Endodermal cell (in vitro differentiated cells): ENCODE measurements around the gene TRNAU1AP. TPM values are rescaled to one million over a fixed set of nuclear protein-coding genes. Genes with fewer than 3 reads are reported as not detected.
A peak's percentile ranks its signal among the peaks of the same experiment; 100 is the strongest.
"Not testable (repeated sequence)": the region's sequence is repeated elsewhere in the genome, so short reads cannot be mapped to it uniquely, and the experiment has no call there.

Source experiments
- DNase-seq: peaks from one replicate; pipeline ENCODE4 v3.0.0-alpha.2; 2017
- H3K27ac ChIP-seq: 2 replicates; pipeline ENCODE4 v1.5.1; 2013; ENCODE audit warnings: mild to moderate bottlenecking, low read depth, low read length, moderate library complexity
- H3K27me3 ChIP-seq: 2 replicates; pipeline ENCODE4 v1.6.1; 2013; ENCODE audit warnings: mild to moderate bottlenecking, low read length, moderate library complexity; ENCODE audit not compliant: insufficient read depth, control insufficient read depth, poor library complexity, severe bottlenecking
- H3K36me3 ChIP-seq: 2 replicates; pipeline ENCODE4 v1.7.0; 2013; ENCODE audit warnings: mild to moderate bottlenecking, low read length, moderate library complexity; ENCODE audit not compliant: control insufficient read depth, insufficient read depth
- H3K4me1 ChIP-seq: one replicate; pipeline ENCODE4 v1.7.0; 2013; ENCODE audit warnings: low read length; ENCODE audit not compliant: control insufficient read depth, insufficient read depth
- H3K4me3 ChIP-seq: 2 replicates; pipeline ENCODE4 v1.5.1; 2013; ENCODE audit warnings: mild to moderate bottlenecking, low read length, moderate library complexity
- H3K9ac ChIP-seq: 2 replicates; pipeline ENCODE4 v1.6.1; 2013; ENCODE audit warnings: mild to moderate bottlenecking, low read length, moderate library complexity; ENCODE audit not compliant: poor library complexity, severe bottlenecking; ENCODE audit errors: extremely low read depth
- H3K9me3 ChIP-seq: 2 replicates; pipeline ENCODE4 v1.6.1; 2013; ENCODE audit warnings: mild to moderate bottlenecking, low read length, moderate library complexity; ENCODE audit not compliant: control insufficient read depth
- H3K27ac Mint-ChIP-seq: 2 replicates; pipeline ENCODE4 v1.8.0; 2020; ENCODE audit warnings: mixed read lengths
- H3K27me3 Mint-ChIP-seq: 2 replicates; pipeline ENCODE4 v1.8.0; 2021; ENCODE audit warnings: mild to moderate bottlenecking, mixed read lengths; ENCODE audit not compliant: insufficient read depth
- H3K36me3 Mint-ChIP-seq: 2 replicates; pipeline ENCODE4 v1.8.0; 2020; ENCODE audit warnings: low read depth, mixed read lengths
- H3K4me1 Mint-ChIP-seq: 2 replicates; pipeline ENCODE4 v1.8.0; 2020; ENCODE audit warnings: mixed read lengths
- H3K4me3 Mint-ChIP-seq: 2 replicates; pipeline ENCODE4 v1.8.0; 2020; ENCODE audit warnings: mild to moderate bottlenecking, moderate library complexity, mixed read lengths
- H3K9me3 Mint-ChIP-seq: 2 replicates; pipeline ENCODE4 v1.8.0; 2020; ENCODE audit warnings: mild to moderate bottlenecking, mixed read lengths
- CTCF ChIP-seq: fragments of 200-600 bp; sonication (generic); conservative IDR thresholded peaks from 2 replicates; pipeline ENCODE4 v1.5.0; 2021; ENCODE audit warnings: antibody characterized with exemption, mild to moderate bottlenecking
- whole genome bisulfite sequencing, 2 experiments: methylation state at CpG; one replicate each; pipeline versions ENCODE4 v1.1.5 to v1.1.7; 2013; ENCODE audit warnings: missing lambda C conversion rate in 2 of 2, mixed read lengths in 1 of 2; ENCODE audit not compliant: insufficient coverage in 1 of 2, insufficient read length in 1 of 2; 5-methylcytosine and 5-hydroxymethylcytosine counted together
- total RNA-seq, 2 donors: library from RNA; stranded (reverse); fragmentation: NEBNext Ultra II Directional in 1 of 2; extraction: Animal tissue kit (Norgen Biotek cat#: 25700) in 1 of 2; gene quantifications; 2 replicates in 1 of 2; 3 replicates in 1 of 2; pipeline ENCODE4 v1.2.1, GENCODE V29; 2021

Gene TRNAU1AP
- total RNA-seq, 2 donors from 2014 or later: 49.6 to 53.7 TPM

- Mint-ChIP-seq H3K36me3 (peaks cover 7% of the 10 kb centered on the region), H3K4me3 (no peak overlapping the region), H3K4me1 (peaks cover 5% of the 10 kb centered on the region), H3K27ac (no peak overlapping the region), H3K9me3 (no peaks in the 10 kb centered on the region), H3K27me3 (peaks cover 13% of the 10 kb centered on the region)
- Histone ChIP-seq H3K9ac (no peak overlapping the region), H3K9me3 (no peaks in the 10 kb centered on the region), H3K4me3 (no peak overlapping the region), H3K27me3 (peaks cover 11% of the 10 kb centered on the region), H3K27ac (no peak overlapping the region), H3K4me1 (no peaks in the 10 kb centered on the region), H3K36me3 (no peaks in the 10 kb centered on the region)
- no peak for TF ChIP-seq CTCF
- DNase-seq: no peak
- WGBS, 2 experiments: 86 to 92% methylated on average over 9 to 10 of the region's 10 CpGs
Observed at GRCh38 chr1:28595412-28596191, 42.7 kb downstream of the TRNAU1AP start.

GRCh38 chr1:28596276-28596675 is 43.4 kb downstream of the TRNAU1AP start:
- H3K27me3 Mint-ChIP-seq: peaks cover 13% of the 10 kb centered on the region
- H3K27me3 ChIP-seq: peaks cover 11% of the 10 kb centered on the region
- H3K36me3 Mint-ChIP-seq, DNase-seq, H3K27ac Mint-ChIP-seq, H3K4me3 Mint-ChIP-seq, H3K9me3 ChIP-seq, H3K36me3 ChIP-seq, H3K9ac ChIP-seq, H3K4me1 Mint-ChIP-seq, H3K9me3 Mint-ChIP-seq, H3K4me1 ChIP-seq, H3K4me3 ChIP-seq, H3K27ac ChIP-seq: not testable (repeated sequence)
- 93 to 96% methylated on average over 6 to 11 of the region's 11 CpGs for WGBS, 2 experiments

GRCh38 chr1:28601696-28602095 is 48.8 kb downstream of the TRNAU1AP start:
- Mint-ChIP-seq H3K4me1 (no peaks in the 10 kb centered on the region), H3K9me3 (no peaks in the 10 kb centered on the region), H3K27me3 (no peaks in the 10 kb centered on the region), H3K4me3 (no peak overlapping the region), H3K27ac (peak overlapping the region; percentile 81), H3K36me3 (peaks cover 29% of the 10 kb centered on the region)
- WGBS, 2 experiments: 81 to 86% methylated on average over 3 of the region's 3 CpGs
- no peak for DNase-seq
- Histone ChIP-seq H3K4me1 (no peaks in the 10 kb centered on the region), H3K36me3 (peaks cover 26% of the 10 kb centered on the region), H3K27me3 (no peaks in the 10 kb centered on the region), H3K4me3 (no peak overlapping the region), H3K9me3 (no peaks in the 10 kb centered on the region), H3K27ac (no peak overlapping the region), H3K9ac (no peak overlapping the region)
- TF ChIP-seq CTCF: no peak
